Measurements from ENCODE around the gene TPCN2.
A peak's percentile ranks its signal among the peaks of the same experiment; 100 is the strongest.

The TPCN2 gene

GRCh38 chr11:69097263-69097662 is 48.5 kb downstream of the TPCN2 start:
- no peak for DNase-seq

GRCh38 chr11:69099180-69099579 is 50.4 kb downstream of the TPCN2 start:
- DNase-seq, result no peak

- no peak for DNase-seq
Measured at GRCh38 chr11:69100454-69101114, 51.9 kb downstream of the TPCN2 start.

GRCh38 chr11:69101115-69101791 is 52.5 kb downstream of the TPCN2 start:
- peak; percentile 68 for DNase-seq

- no peak for DNase-seq
Measured at GRCh38 chr11:69101792-69102695, 53.3 kb downstream of the TPCN2 start.

GRCh38 chr11:69102732-69103615 is 54.2 kb downstream of the TPCN2 start:
- DNase-seq, result no peak

GRCh38 chr11:69104212-69104855 is 55.6 kb downstream of the TPCN2 start:
- DNase-seq, result no peak

- no peak for DNase-seq
Measured at GRCh38 chr11:69104856-69105395, 56.2 kb downstream of the TPCN2 start.

- DNase-seq, result no peak
Measured at GRCh38 chr11:69105461-69106030, 56.8 kb downstream of the TPCN2 start.

- DNase-seq, result no peak
Measured at GRCh38 chr11:69106031-69106811, 57.5 kb downstream of the TPCN2 start.

- no peak for DNase-seq
Measured at GRCh38 chr11:69107413-69107812, 58.7 kb downstream of the TPCN2 start.

- no peak for DNase-seq
Measured at GRCh38 chr11:69108030-69108429, 59.3 kb downstream of the TPCN2 start.

- DNase-seq, result no peak
Measured at GRCh38 chr11:69108559-69108958, 59.8 kb downstream of the TPCN2 start.

GRCh38 chr11:69109101-69109500 is 60.4 kb downstream of the TPCN2 start:
- DNase-seq, result no peak

- no peak for DNase-seq
Measured at GRCh38 chr11:69110451-69110850, 61.7 kb downstream of the TPCN2 start.

GRCh38 chr11:69111624-69112542 is 63.2 kb downstream of the TPCN2 start:
- no peak for DNase-seq

GRCh38 chr11:69113226-69113625 is 64.5 kb downstream of the TPCN2 start:
- no peak for DNase-seq

- DNase-seq, result no peak
Measured at GRCh38 chr11:69113646-69114340, 65.1 kb downstream of the TPCN2 start.

- no peak for DNase-seq
Measured at GRCh38 chr11:69114362-69114761, 65.6 kb downstream of the TPCN2 start.

Measured in fibroblast of upper back skin (primary cell).